ENCODE results near the gene MYL7. TPM values are rescaled to one million over a fixed set of nuclear protein-coding genes. Genes with fewer than 3 reads are reported as not detected.

Gene MYL7
- total RNA-seq, 2 experiments from 2014 or later, result not detected

DNA sequence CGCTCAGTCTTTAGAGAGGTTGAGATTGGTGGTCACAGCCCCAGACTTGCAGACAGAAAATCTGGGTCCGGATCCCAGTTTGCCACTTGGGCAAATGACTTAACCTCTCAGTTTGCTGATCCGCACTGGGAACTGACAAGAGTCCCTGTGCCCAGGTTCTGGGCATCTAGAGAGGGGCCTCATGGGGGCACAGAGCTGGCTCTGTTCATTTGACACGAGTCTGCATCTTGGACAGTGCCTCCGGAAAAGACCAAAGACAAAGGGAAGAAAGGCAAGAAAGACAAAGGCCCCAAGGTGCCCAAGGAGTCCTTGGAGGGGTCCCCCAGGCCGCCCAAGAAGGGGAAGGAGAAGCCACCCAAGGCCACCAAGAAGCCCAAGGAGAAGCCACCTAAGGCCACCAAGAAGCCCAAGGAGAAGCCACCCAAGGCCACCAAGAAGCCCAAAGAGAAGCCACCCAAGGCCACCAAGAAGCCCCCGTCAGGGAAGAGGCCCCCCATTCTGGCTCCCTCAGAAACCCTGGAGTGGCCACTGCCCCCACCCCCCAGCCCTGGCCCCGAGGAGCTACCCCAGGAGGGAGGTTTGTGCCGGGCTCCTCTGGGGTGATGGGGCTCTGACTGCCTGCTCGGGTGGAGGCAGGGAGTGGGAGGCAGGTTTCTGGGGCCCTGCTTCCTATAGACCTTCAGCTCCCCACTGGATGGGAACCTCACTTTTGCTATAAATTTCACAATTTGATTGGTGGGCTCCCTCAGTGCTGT, 34.6 kb downstream of the MYL7 start:
- no peak for ATAC-seq (ENCODE audit: poor library complexity)
- intact Hi-C loops (cut with DNase I, micrococcal nuclease), result no loop called here
- H3K27ac Mint-ChIP-seq, result peak overlapping the region; percentile 69

DNA sequence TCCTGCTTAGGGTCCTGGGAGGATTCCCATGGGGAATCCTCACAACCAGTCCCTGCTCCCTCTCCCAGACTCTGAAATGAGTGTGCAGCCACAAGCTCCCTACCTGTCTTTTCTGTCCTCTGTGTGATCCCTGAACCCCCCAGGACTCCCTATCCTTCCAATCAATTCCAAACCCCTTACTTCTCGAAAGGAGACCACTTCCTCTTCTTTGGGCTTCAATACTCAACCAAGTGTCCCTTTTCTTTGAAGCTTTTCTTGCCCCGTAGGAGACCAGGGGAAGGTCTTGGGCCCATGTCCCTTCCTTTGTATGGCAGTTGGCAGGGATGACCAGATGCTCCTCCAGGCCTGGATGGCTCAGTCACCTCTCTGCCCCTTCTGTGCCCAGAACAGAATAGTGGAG, 35.3 kb downstream of the MYL7 start:
- Histone ChIP-seq H3K27ac (ENCODE audit: low read depth in 1 of 2, low read length in 2 of 2) (no peak overlapping the region), H3K4me3 (ENCODE audit: low read length) (no peak overlapping the region), H3K27me3 (ENCODE audit: control insufficient read depth in 1 of 2, insufficient read depth in 2 of 2, low read length in 2 of 2) (peaks cover 0 to 6% of the 10 kb centered on the region in 2 experiments), H3K4me1 (ENCODE audit: insufficient read depth, low read length) (peaks cover 17% of the 10 kb centered on the region), H3K9me3 (ENCODE audit: control insufficient read depth in 1 of 2, insufficient read depth in 1 of 2, low read length in 2 of 2) (peaks cover 0 to 3% of the 10 kb centered on the region in 2 experiments), H3K36me3 (ENCODE audit: insufficient read depth, low read length) (no peaks in the 10 kb centered on the region)
- Mint-ChIP-seq H3K27ac (peak overlapping the region; percentile 69), H3K4me1 (ENCODE audit: low read depth) (peaks cover 16% of the 10 kb centered on the region), H3K4me3 (peak overlapping the region; percentile 87), H3K27me3 (peaks cover 5% of the 10 kb centered on the region), H3K36me3 (ENCODE audit: low read depth) (peaks cover 12% of the 10 kb centered on the region), H3K9me3 (no peaks in the 10 kb centered on the region)
- ChIA-PET POLR2A (interaction anchor here (1.0 kb wide), 1 partner anchor 40 kb away, joined by 3 read pairs; the partner anchor contains the start of gene PGAM2), CTCF (no interaction called here)
- intact Hi-C loops (cut with DNase I, micrococcal nuclease), result no loop called here
- ATAC-seq (ENCODE audit: poor library complexity) (no peak), DNase-seq (no peak)
- TF ChIP-seq, protein P1, sequence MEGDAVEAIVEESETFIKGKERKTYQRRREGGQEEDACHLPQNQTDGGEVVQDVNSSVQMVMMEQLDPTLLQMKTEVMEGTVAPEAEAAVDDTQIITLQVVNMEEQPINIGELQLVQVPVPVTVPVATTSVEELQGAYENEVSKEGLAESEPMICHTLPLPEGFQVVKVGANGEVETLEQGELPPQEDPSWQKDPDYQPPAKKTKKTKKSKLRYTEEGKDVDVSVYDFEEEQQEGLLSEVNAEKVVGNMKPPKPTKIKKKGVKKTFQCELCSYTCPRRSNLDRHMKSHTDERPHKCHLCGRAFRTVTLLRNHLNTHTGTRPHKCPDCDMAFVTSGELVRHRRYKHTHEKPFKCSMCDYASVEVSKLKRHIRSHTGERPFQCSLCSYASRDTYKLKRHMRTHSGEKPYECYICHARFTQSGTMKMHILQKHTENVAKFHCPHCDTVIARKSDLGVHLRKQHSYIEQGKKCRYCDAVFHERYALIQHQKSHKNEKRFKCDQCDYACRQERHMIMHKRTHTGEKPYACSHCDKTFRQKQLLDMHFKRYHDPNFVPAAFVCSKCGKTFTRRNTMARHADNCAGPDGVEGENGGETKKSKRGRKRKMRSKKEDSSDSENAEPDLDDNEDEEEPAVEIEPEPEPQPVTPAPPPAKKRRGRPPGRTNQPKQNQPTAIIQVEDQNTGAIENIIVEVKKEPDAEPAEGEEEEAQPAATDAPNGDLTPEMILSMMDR (IDR thresholded peaks at IDR 0.05), result no peak

More for the DNA sequence above, 34.6 kb downstream of the MYL7 start:
- peaks cover 0 to 6% of the 10 kb centered on the region in 2 experiments for H3K27me3 ChIP-seq (ENCODE audit: control insufficient read depth in 1 of 2, insufficient read depth in 2 of 2, low read length in 2 of 2)
- no peak overlapping the region for H3K4me3 Mint-ChIP-seq
- ChIA-PET POLR2A (interaction anchor here (1.0 kb wide), 1 partner anchor 41 kb away, joined by 3 read pairs; the partner anchor contains the start of gene PGAM2), CTCF (no interaction called here)
- peaks cover 16% of the 10 kb centered on the region for H3K4me1 Mint-ChIP-seq (ENCODE audit: low read depth)
- no peaks in the 10 kb centered on the region for H3K9me3 Mint-ChIP-seq
- peaks cover 18% of the 10 kb centered on the region for H3K36me3 Mint-ChIP-seq (ENCODE audit: low read depth)
- TF ChIP-seq, protein P1 (IDR thresholded peaks at IDR 0.05), result no peak
- H3K4me3 ChIP-seq (ENCODE audit: low read length), result no peak overlapping the region
- H3K9me3 ChIP-seq (ENCODE audit: control insufficient read depth in 1 of 2, insufficient read depth in 1 of 2, low read length in 2 of 2), result peaks cover 0 to 3% of the 10 kb centered on the region in 2 experiments
- H3K36me3 ChIP-seq (ENCODE audit: insufficient read depth, low read length), result no peaks in the 10 kb centered on the region
- DNase-seq, result no peak
- H3K27ac ChIP-seq (ENCODE audit: low read depth in 1 of 2, low read length in 2 of 2), result no peak overlapping the region
- peaks cover 17% of the 10 kb centered on the region for H3K4me1 ChIP-seq (ENCODE audit: insufficient read depth, low read length)
- H3K27me3 Mint-ChIP-seq, result peaks cover 5% of the 10 kb centered on the region

DNA sequence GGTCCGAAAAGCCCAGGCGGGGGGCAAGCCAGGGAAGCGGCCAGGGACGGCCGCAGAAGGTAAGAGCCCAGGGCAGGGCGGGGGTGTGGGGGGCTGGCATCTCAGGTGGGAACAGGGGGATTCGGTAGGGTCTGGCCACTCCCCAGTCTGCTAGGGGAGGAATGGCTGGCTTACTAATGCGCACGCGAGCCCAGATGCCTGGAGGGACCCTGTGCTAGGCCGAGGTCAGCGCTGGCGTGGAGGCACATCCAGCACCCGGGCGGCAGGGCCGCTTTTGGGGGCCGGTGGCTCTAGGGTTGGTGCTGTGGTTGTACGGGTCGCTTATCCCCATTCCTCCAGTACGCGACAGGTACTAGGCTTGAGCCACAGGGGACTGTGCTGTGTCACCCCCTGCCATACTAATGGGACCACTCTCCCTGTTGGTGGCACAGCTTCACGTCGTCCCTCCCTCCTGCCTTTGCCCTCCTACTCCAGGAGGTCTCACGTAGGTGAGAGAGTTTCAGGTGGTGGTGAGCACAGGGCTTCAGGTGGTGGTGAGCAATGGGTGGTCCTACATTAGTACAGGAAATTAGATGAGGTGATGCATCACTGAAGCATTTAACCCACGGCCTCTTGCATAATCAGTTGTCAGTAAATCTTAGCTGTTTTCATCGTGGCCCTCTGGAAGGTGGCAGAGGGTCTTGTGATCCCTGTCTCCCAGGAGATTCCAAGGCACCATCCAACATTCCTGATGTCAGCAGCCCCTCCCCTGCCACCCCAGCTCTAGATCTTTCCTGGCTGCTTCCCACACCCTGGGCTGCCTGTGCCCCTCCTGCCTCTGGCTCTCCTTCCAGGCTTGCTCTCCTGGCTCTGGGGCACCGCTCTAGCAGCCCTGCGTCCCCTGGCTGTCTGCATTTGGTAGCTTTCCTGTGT, 36.0 kb downstream of the MYL7 start:
- Mint-ChIP-seq H3K4me3 (peak overlapping the region; percentile 87), H3K36me3 (ENCODE audit: low read depth) (peaks cover 5% of the 10 kb centered on the region), H3K27ac (peak overlapping the region; percentile 69), H3K27me3 (peaks cover 5% of the 10 kb centered on the region), H3K9me3 (no peaks in the 10 kb centered on the region), H3K4me1 (ENCODE audit: low read depth) (peaks cover 16% of the 10 kb centered on the region)
- TF ChIP-seq, protein P1 (IDR thresholded peaks at IDR 0.05), result no peak
- CTCF ChIA-PET, result interaction anchor here (1.5 kb wide), 1 partner anchor 24 kb away, joined by 3 read pairs; no protein-coding TSS in a partner anchor
- Histone ChIP-seq H3K27me3 (ENCODE audit: control insufficient read depth in 1 of 2, insufficient read depth in 2 of 2, low read length in 2 of 2) (peaks cover 0 to 6% of the 10 kb centered on the region in 2 experiments), H3K9me3 (ENCODE audit: control insufficient read depth in 1 of 2, insufficient read depth in 1 of 2, low read length in 2 of 2) (peaks cover 0 to 3% of the 10 kb centered on the region in 2 experiments), H3K27ac (ENCODE audit: low read depth in 1 of 2, low read length in 2 of 2) (peak overlapping the region in 1 of 2 donors; percentile 50), H3K4me3 (ENCODE audit: low read length) (peak overlapping the region; percentile 45), H3K36me3 (ENCODE audit: insufficient read depth, low read length) (no peaks in the 10 kb centered on the region), H3K4me1 (ENCODE audit: insufficient read depth, low read length) (peaks cover 17% of the 10 kb centered on the region)
- POLR2A ChIA-PET, result interaction anchor here (0.9 to 1.2 kb wide), 4 partner anchors 11 to 60 kb away, joined by 3 to 4 read pairs (median 3); partner anchors contain the start of genes DBNL, PGAM2 and POLD2
- intact Hi-C loops (cut with DNase I, micrococcal nuclease), result no loop called here
- ATAC-seq (ENCODE audit: poor library complexity) (peak; percentile 47), DNase-seq (no peak)

All from CD4-positive, alpha-beta T cell (primary cell).